ENCODE data around the gene RGS4.

GRCh38 chr1:163029901-163030300 is 39.3 kb upstream of the RGS4 start:
- no peak for TF ChIP-seq ATF3 (CRISPR knock-in tag; conservative IDR thresholded peaks at IDR 0.05)
- no peak for TF ChIP-seq CTCF (IDR thresholded peaks at IDR 0.05)
- TF ChIP-seq ESRRA (CRISPR knock-in tag; IDR thresholded peaks at IDR 0.05; ENCODE audit: borderline replicate concordance): no peak
- no peak for TF ChIP-seq STAT6 (CRISPR knock-in tag; conservative IDR thresholded peaks at IDR 0.05; ENCODE audit: low read depth)
- TF ChIP-seq ELF4 (CRISPR knock-in tag; IDR thresholded peaks at IDR 0.05; ENCODE audit: low read depth): no peak
- TF ChIP-seq USF2 (CRISPR knock-in tag; IDR thresholded peaks at IDR 0.05): no peak
- no peak for TF ChIP-seq PRDM15 (CRISPR knock-in tag; IDR thresholded peaks at IDR 0.05)
- TF ChIP-seq ZBTB21 (CRISPR knock-in tag; IDR thresholded peaks at IDR 0.05; ENCODE audit: borderline replicate concordance): no peak
- no peak for TF ChIP-seq ZNF138 (CRISPR knock-in tag; conservative IDR thresholded peaks at IDR 0.05)
- no peak for TF ChIP-seq ETV6 (CRISPR knock-in tag; IDR thresholded peaks at IDR 0.05)
- TF ChIP-seq NR3C1 (CRISPR knock-in tag; conservative IDR thresholded peaks at IDR 0.05; ENCODE audit: low read depth): no peak
